SK-N-SH (cell line): Measurements from ENCODE around the gene OGFOD3. TPM values are rescaled to one million over a fixed set of nuclear protein-coding genes. Genes with fewer than 3 reads are reported as not detected.

ENCODE experiments used
- CTCF ChIA-PET: fragments of 300-600, 350-600 bp; formaldehyde crosslinking; extraction: SDS; loops from one replicate; lab custom pipeline; 2021; lab: Yijun Ruan, JAX
- POLR2A ChIA-PET: fragments of 350-600 bp; sonication (Branson Sonifier 250); formaldehyde crosslinking; extraction: SDS; loops from one replicate; lab custom pipeline; 2020; ENCODE audit warnings: antibody characterized with exemption, inconsistent platforms; lab: Yijun Ruan, JAX
- DNase-seq: peaks from one replicate; pipeline ENCODE4 v3.0.0; 2012
- H2AFZ ChIP-seq: fragments of 200-600 bp; sonication (generic); 2 replicates; pipeline ENCODE4 v1.8.1; 2016; ENCODE audit warnings: antibody characterized with exemption, mild to moderate bottlenecking, low read depth
- H3F3A ChIP-seq: fragments of 200-600 bp; sonication (generic); replicated peaks from 2 replicates; pipeline ENCODE3; 2016; ENCODE audit warnings: antibody characterized with exemption, mild to moderate bottlenecking; ENCODE audit not compliant: insufficient read depth
- H3K27ac ChIP-seq, 2 experiments: fragments of 200-500 bp in 1 of 2; fragments of 200-600 bp in 1 of 2; sonication (Bioruptor generic) in 1 of 2; sonication (generic), shearing (Covaris generic) in 1 of 2; 2 replicates each; pipeline versions ENCODE4 v1.5.1 to v1.6.1; 2014 to 2016; ENCODE audit warnings: low read depth in 2 of 2, inconsistent platforms in 1 of 2, low read length in 1 of 2, mild to moderate bottlenecking in 1 of 2, mixed read lengths in 1 of 2
- H3K27me3 ChIP-seq: fragments of 200-600 bp; sonication (generic), shearing (Covaris generic); 2 replicates; pipeline ENCODE4 v1.6.1; 2016; ENCODE audit warnings: mixed run types; ENCODE audit not compliant: insufficient read depth
- H3K36me3 ChIP-seq, 2 experiments: fragments of 200-500 bp in 1 of 2; fragments of 200-600 bp in 1 of 2; sonication (Bioruptor generic) in 1 of 2; sonication (generic) in 1 of 2; replicated peaks in 1 of 2; 2 replicates each; pipeline versions ENCODE3 to v1.5.1; 2014 to 2016; ENCODE audit warnings: low read length in 1 of 2, mild to moderate bottlenecking in 1 of 2; ENCODE audit not compliant: insufficient read depth in 2 of 2, control insufficient read depth in 1 of 2
- H3K4me1 ChIP-seq, 2 experiments: fragments of 200-500 bp in 1 of 2; fragments of 200-600 bp in 1 of 2; sonication (Bioruptor generic) in 1 of 2; sonication (generic), shearing (Covaris generic) in 1 of 2; 2 replicates each; pipeline versions ENCODE4 v1.5.1 to v1.6.1; 2014 to 2016; ENCODE audit warnings: low read depth in 1 of 2, low read length in 1 of 2, mixed run types in 1 of 2; ENCODE audit not compliant: insufficient read depth in 2 of 2, control insufficient read depth in 1 of 2
- H3K4me2 ChIP-seq: fragments of 200-600 bp; sonication (generic), shearing (Covaris generic); 2 replicates; pipeline ENCODE4 v1.6.1; 2017; ENCODE audit warnings: mixed run types
- H3K4me3 ChIP-seq, 2 experiments: fragments of 200-500 bp in 1 of 2; fragments of 200-600 bp in 1 of 2; sonication (Bioruptor generic) in 1 of 2; sonication (generic), shearing (Covaris generic) in 1 of 2; 2 replicates each; pipeline versions ENCODE4 v1.5.1 to v1.8.1; 2014 to 2016; ENCODE audit warnings: low read depth in 2 of 2, inconsistent platforms in 1 of 2, low read length in 1 of 2, mild to moderate bottlenecking in 1 of 2, mixed read lengths in 1 of 2, moderate library complexity in 1 of 2
- H3K79me2 ChIP-seq: fragments of 200-600 bp; sonication (generic); 2 replicates; pipeline ENCODE4 v1.8.1; 2017; ENCODE audit warnings: mild to moderate bottlenecking; ENCODE audit not compliant: insufficient read depth
- H3K9ac ChIP-seq: fragments of 200-600 bp; sonication (generic); 2 replicates; pipeline ENCODE4 v1.6.1; 2017; ENCODE audit warnings: mixed run types
- H3K9me2 ChIP-seq: fragments of 200-600 bp; sonication (generic); 2 replicates; pipeline ENCODE4 v1.6.1; 2017; ENCODE audit warnings: mixed run types
- H3K9me3 ChIP-seq: fragments of 200-600 bp; sonication (generic); 2 replicates; pipeline ENCODE4 v1.6.1; 2017; ENCODE audit warnings: mixed run types, mild to moderate bottlenecking, moderate library complexity
- H4K20me1 ChIP-seq: fragments of 200-600 bp; sonication (generic); 2 replicates; pipeline ENCODE4 v1.6.1; 2017; ENCODE audit warnings: mild to moderate bottlenecking, mixed run types; ENCODE audit not compliant: insufficient read depth
- ELF1 ChIP-seq: IDR thresholded peaks from 2 replicates; pipeline ENCODE4 v1.4.0; 2012
- EZH2phosphoT487 ChIP-seq: fragments of 200-600 bp; sonication (generic); IDR thresholded peaks from 2 replicates; pipeline ENCODE4 v1.6.1; 2017; ENCODE audit warnings: low read depth, mixed run types, mild to moderate bottlenecking, antibody characterized with exemption, moderate library complexity, borderline replicate concordance
- FOXM1 ChIP-seq: IDR thresholded peaks from 2 replicates; pipeline ENCODE4 v1.4.0; 2012; ENCODE audit warnings: low read depth, mild to moderate bottlenecking
- GATA2 ChIP-seq: sonication (generic); formaldehyde crosslinking; IDR thresholded peaks from 2 replicates; pipeline ENCODE4 v1.5.0; 2020; ENCODE audit warnings: mild to moderate bottlenecking, missing genetic modification reagents
- JUND ChIP-seq: IDR thresholded peaks from 2 replicates; pipeline ENCODE4 v1.4.0; 2012
- NRF1 ChIP-seq: IDR thresholded peaks from 2 replicates; pipeline ENCODE4 v1.6.1; 2012; ENCODE audit warnings: low read depth, mild to moderate bottlenecking, low read length
- POLR2AphosphoS5 ChIP-seq: IDR thresholded peaks from 2 replicates; pipeline ENCODE4 v1.6.1; 2012; ENCODE audit warnings: low read depth, low read length
- RAD21 ChIP-seq: IDR thresholded peaks from 2 replicates; pipeline ENCODE4 v1.6.1; 2012; ENCODE audit warnings: mild to moderate bottlenecking, low read length
- RXRA ChIP-seq: IDR thresholded peaks from 2 replicates; pipeline ENCODE4 v1.4.0; 2012; ENCODE audit warnings: low read depth, mild to moderate bottlenecking, borderline replicate concordance
- SIN3A ChIP-seq: IDR thresholded peaks from 2 replicates; pipeline ENCODE4 v1.6.1; 2012; ENCODE audit warnings: low read depth, mild to moderate bottlenecking, low read length, moderate library complexity, borderline replicate concordance
- TAF1 ChIP-seq: IDR thresholded peaks from 2 replicates; pipeline ENCODE4 v1.6.1; 2012; ENCODE audit warnings: low read depth, mild to moderate bottlenecking, low read length, moderate library complexity, borderline replicate concordance
- WGBS: methylation state at CpG from one replicate; pipeline ENCODE4 v1.1.6; 2017; ENCODE audit warnings: low lambda C conversion rate; 5-methylcytosine and 5-hydroxymethylcytosine counted together
- polyA plus RNA-seq, 3 experiments: library from polyadenylated mRNA; depleted of rRNA; stranded (reverse); fragments of >200 nt; gene quantifications; 2 replicates each; pipeline ENCODE4 v1.2.3, GENCODE V29; 2012
- TF ChIP-seq, protein P1 (sequence below): IDR thresholded peaks from 2 replicates; pipeline ENCODE4; 2012
- TF ChIP-seq, protein P2 (sequence below): IDR thresholded peaks from 2 replicates; pipeline ENCODE4 v1.6.1; 2012; ENCODE audit warnings: mild to moderate bottlenecking, low read depth, low read length, moderate library complexity
- TF ChIP-seq, protein P3 (sequence below): IDR thresholded peaks from 2 replicates; pipeline ENCODE4 v1.4.0; 2012; ENCODE audit warnings: low read depth, borderline replicate concordance
- TF ChIP-seq, protein P4 (sequence below): fragments of 150-350 bp; IDR thresholded peaks from 2 replicates; pipeline ENCODE4 v1.6.1; 2017; ENCODE audit warnings: antibody characterized with exemption, low read length, low read depth, borderline replicate concordance

OGFOD3 gene
- polyA plus RNA-seq, 1 of the 3 experiments (the other 2 are of a cell fraction), result 68.2 TPM

DNA sequence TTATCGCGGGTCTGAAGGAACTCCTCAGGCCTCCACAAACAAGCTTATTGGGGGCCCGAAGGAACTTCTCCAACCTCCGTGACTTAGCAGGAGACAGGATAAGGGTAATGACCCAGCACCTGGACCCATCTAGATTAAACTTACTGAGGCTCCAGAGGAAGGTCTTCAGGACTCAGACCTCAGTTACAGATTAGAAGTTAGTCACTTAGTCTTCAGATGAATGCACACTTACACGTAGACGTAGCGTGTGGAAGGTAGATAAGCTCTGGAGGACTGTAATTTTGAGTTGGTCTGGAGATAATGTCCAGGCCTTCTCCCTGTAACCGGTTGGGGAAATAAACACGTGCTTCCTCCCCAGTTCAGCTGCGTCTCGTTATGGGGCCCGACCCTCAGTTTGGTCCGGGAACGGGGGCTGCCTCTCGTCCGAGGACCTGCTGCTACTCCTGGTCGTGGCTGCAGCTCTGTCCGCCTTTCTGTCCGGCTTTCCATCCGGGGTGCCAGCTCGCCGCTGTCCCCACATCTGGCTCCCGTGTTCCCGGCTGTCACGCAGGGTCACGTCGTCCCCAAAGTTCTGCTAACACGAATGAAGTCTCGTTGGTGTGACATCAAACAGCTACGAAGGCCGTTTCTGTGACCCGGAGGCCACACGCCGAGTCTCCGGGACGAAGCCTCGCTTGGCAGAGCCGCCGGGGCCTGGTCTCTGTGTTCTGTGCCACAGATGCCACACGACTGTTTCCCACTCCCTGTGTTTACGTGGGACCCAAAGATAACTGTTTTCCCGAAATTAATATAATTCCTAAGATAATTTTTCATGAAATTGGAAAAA lies 73.0 kb downstream of the OGFOD3 start:
- 83% methylated on average over 42 of the region's 42 CpGs for whole genome bisulfite sequencing
- no peaks in the 10 kb centered on the region for H3F3A ChIP-seq
- no peak overlapping the region for H2AFZ ChIP-seq
- no peak overlapping the region for H3K9ac ChIP-seq
- H3K9me2 ChIP-seq, result no peaks in the 10 kb centered on the region
- H3K9me3 ChIP-seq, result no peaks in the 10 kb centered on the region
- CTCF ChIA-PET, result interaction anchor here (0.8 to 1.6 kb wide), 6 partner anchors 13 to 109 kb away, joined by 3 to 5 read pairs (median 4); no protein-coding TSS in a partner anchor
- no peak overlapping the region for H3K4me2 ChIP-seq
- H3K4me1 ChIP-seq, result peaks cover 0 to 2% of the 10 kb centered on the region in 2 experiments; a peak in 1 of 4 replicates
- no peak overlapping the region for H3K4me3 ChIP-seq
- POLR2A ChIA-PET, result no interaction called here
- no peak for DNase-seq
- TF ChIP-seq ELF1 (no peak), RAD21 (no peak), GATA2 (CRISPR knock-in tag) (no peak), FOXM1 (no peak), JUND (no peak), POLR2AphosphoS5 (no peak), SIN3A (no peak), NRF1 (no peak), RXRA (no peak), TAF1 (no peak), EZH2phosphoT487 (no peak)
- TF ChIP-seq, protein P1, sequence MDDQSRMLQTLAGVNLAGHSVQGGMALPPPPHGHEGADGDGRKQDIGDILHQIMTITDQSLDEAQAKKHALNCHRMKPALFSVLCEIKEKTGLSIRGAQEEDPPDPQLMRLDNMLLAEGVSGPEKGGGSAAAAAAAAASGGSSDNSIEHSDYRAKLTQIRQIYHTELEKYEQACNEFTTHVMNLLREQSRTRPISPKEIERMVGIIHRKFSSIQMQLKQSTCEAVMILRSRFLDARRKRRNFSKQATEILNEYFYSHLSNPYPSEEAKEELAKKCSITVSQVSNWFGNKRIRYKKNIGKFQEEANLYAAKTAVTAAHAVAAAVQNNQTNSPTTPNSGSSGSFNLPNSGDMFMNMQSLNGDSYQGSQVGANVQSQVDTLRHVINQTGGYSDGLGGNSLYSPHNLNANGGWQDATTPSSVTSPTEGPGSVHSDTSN, result no peak
- TF ChIP-seq, protein P2, sequence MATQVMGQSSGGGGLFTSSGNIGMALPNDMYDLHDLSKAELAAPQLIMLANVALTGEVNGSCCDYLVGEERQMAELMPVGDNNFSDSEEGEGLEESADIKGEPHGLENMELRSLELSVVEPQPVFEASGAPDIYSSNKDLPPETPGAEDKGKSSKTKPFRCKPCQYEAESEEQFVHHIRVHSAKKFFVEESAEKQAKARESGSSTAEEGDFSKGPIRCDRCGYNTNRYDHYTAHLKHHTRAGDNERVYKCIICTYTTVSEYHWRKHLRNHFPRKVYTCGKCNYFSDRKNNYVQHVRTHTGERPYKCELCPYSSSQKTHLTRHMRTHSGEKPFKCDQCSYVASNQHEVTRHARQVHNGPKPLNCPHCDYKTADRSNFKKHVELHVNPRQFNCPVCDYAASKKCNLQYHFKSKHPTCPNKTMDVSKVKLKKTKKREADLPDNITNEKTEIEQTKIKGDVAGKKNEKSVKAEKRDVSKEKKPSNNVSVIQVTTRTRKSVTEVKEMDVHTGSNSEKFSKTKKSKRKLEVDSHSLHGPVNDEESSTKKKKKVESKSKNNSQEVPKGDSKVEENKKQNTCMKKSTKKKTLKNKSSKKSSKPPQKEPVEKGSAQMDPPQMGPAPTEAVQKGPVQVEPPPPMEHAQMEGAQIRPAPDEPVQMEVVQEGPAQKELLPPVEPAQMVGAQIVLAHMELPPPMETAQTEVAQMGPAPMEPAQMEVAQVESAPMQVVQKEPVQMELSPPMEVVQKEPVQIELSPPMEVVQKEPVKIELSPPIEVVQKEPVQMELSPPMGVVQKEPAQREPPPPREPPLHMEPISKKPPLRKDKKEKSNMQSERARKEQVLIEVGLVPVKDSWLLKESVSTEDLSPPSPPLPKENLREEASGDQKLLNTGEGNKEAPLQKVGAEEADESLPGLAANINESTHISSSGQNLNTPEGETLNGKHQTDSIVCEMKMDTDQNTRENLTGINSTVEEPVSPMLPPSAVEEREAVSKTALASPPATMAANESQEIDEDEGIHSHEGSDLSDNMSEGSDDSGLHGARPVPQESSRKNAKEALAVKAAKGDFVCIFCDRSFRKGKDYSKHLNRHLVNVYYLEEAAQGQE, result no peak
- TF ChIP-seq, protein P3, sequence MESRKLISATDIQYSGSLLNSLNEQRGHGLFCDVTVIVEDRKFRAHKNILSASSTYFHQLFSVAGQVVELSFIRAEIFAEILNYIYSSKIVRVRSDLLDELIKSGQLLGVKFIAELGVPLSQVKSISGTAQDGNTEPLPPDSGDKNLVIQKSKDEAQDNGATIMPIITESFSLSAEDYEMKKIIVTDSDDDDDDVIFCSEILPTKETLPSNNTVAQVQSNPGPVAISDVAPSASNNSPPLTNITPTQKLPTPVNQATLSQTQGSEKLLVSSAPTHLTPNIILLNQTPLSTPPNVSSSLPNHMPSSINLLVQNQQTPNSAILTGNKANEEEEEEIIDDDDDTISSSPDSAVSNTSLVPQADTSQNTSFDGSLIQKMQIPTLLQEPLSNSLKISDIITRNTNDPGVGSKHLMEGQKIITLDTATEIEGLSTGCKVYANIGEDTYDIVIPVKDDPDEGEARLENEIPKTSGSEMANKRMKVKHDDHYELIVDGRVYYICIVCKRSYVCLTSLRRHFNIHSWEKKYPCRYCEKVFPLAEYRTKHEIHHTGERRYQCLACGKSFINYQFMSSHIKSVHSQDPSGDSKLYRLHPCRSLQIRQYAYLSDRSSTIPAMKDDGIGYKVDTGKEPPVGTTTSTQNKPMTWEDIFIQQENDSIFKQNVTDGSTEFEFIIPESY, result no peak
- TF ChIP-seq, protein P4, sequence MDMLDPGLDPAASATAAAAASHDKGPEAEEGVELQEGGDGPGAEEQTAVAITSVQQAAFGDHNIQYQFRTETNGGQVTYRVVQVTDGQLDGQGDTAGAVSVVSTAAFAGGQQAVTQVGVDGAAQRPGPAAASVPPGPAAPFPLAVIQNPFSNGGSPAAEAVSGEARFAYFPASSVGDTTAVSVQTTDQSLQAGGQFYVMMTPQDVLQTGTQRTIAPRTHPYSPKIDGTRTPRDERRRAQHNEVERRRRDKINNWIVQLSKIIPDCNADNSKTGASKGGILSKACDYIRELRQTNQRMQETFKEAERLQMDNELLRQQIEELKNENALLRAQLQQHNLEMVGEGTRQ, result no peak
- H3K36me3 ChIP-seq, result no peaks in the 10 kb centered on the region
- H3K27ac ChIP-seq, result no peak overlapping the region
- H3K27me3 ChIP-seq, result no peaks in the 10 kb centered on the region; the same call in 1 of the 2 replicates
- H3K79me2 ChIP-seq, result no peaks in the 10 kb centered on the region
- H4K20me1 ChIP-seq, result no peaks in the 10 kb centered on the region
